K562 (cell line): ENCODE data around the gene AGPAT4. TPM values are rescaled to one million over a fixed set of nuclear protein-coding genes. Genes with fewer than 3 reads are reported as not detected.

Source experiments
- ATAC-seq: fragments of 200-7000 bp; cut with Tn5 transposase; 3 replicates; pipeline ENCODE4 v1.9.1; 2020; ENCODE audit warnings: moderate library complexity
- BruUV-seq: library from RNA; stranded (reverse); fragments of 400-500 nt; replicated peaks from 2 replicates; lab custom pipeline; 2021; lab: Mats Ljungman, UMichigan
- CTCF ChIA-PET: fragments of 300-600 bp; formaldehyde crosslinking; extraction: SDS; loops from one replicate; lab custom pipeline; 2021; ENCODE audit warnings: low intra/inter-chr PET ratio; lab: Yijun Ruan, JAX
- POLR2A ChIA-PET: fragments of 300-600, 350-650 bp; sonication (Branson Sonifier 250); formaldehyde crosslinking; extraction: SDS; loops from one replicate; lab custom pipeline; 2021; ENCODE audit warnings: antibody characterized with exemption, inconsistent platforms; lab: Yijun Ruan, JAX
- DNase-seq, 4 experiments: peaks; one replicate each; pipeline versions ENCODE4 v3.0.0 to v3.0.0-alpha.2; 2011 to 2018; ENCODE audit warnings: low spot score in 3 of 4, mixed read lengths in 3 of 4; ENCODE audit errors: extremely low read depth in 1 of 4
- FAIRE-seq: peaks from 2 replicates; lab custom pipeline; 2011; peaks lifted over from hg19 to GRCh38; lab: Jason Lieb, UNC
- H2AFZ ChIP-seq: 2 replicates; pipeline ENCODE4 v1.6.0; 2011; ENCODE audit warnings: low read depth, low read length, control low read depth, inconsistent platforms
- H3K27ac ChIP-seq: fragments of 200-600 bp; 3 replicates; pipeline ENCODE4 v1.8.0; 2011; ENCODE audit warnings: low read depth, mild to moderate bottlenecking, control low read depth, inconsistent platforms, low read length, moderate library complexity, mixed read lengths; ENCODE audit errors: extremely low read depth
- H3K27me3 ChIP-seq, 2 experiments: fragments of 300-600 bp in 1 of 2; 2 replicates in 1 of 2; 3 replicates in 1 of 2; pipeline versions ENCODE4 v1.6.0 to v1.8.0; 2011; ENCODE audit warnings: inconsistent platforms in 2 of 2, low read length in 2 of 2, mild to moderate bottlenecking in 1 of 2, mixed read lengths in 1 of 2, moderate library complexity in 1 of 2; ENCODE audit not compliant: control insufficient read depth in 2 of 2, insufficient read depth in 2 of 2
- H3K36me3 ChIP-seq: fragments of 300-600 bp; 3 replicates; pipeline ENCODE4 v1.8.0; 2011; ENCODE audit warnings: mild to moderate bottlenecking, low read length, inconsistent platforms; ENCODE audit not compliant: control insufficient read depth, insufficient read depth
- H3K4me1 ChIP-seq, 2 experiments: fragments of 200-600 bp in 1 of 2; replicated peaks in 1 of 2; 2 replicates in 1 of 2; 3 replicates in 1 of 2; pipeline versions ENCODE4 v1.5.1 to v1.8.0; 2011; ENCODE audit warnings: inconsistent platforms in 2 of 2, low read length in 2 of 2, mild to moderate bottlenecking in 1 of 2, mixed read lengths in 1 of 2, moderate library complexity in 1 of 2; ENCODE audit not compliant: control insufficient read depth in 2 of 2, insufficient read depth in 2 of 2
- H3K4me2 ChIP-seq: 2 replicates; pipeline ENCODE4 v1.6.1; 2011; ENCODE audit warnings: low read length, control low read depth, inconsistent platforms, mixed read lengths; ENCODE audit not compliant: insufficient read depth
- H3K4me3 ChIP-seq: fragments of 200-600 bp; sonication (generic), shearing (Covaris generic); 2 replicates; pipeline ENCODE4 v1.5.1; 2016; ENCODE audit warnings: control low read depth, inconsistent platforms
- H3K79me2 ChIP-seq: fragments of 200-600 bp; 3 replicates; pipeline ENCODE4 v1.8.0; 2011; ENCODE audit warnings: low read length, inconsistent platforms; ENCODE audit not compliant: control insufficient read depth, insufficient read depth
- H3K9ac ChIP-seq, 2 experiments: 2 replicates each; pipeline versions ENCODE4 v1.6.0 to v1.6.1; 2011; ENCODE audit warnings: low read depth in 2 of 2, low read length in 2 of 2, control low read depth in 1 of 2, inconsistent platforms in 1 of 2, mild to moderate bottlenecking in 1 of 2, mixed read lengths in 1 of 2; ENCODE audit not compliant: insufficient read depth in 1 of 2
- H3K9me1 ChIP-seq: one replicate; pipeline ENCODE4 v1.6.0; 2011; ENCODE audit warnings: inconsistent platforms, mild to moderate bottlenecking, low read length, moderate library complexity; ENCODE audit not compliant: control insufficient read depth, insufficient read depth
- H3K9me3 ChIP-seq: replicated peaks from 2 replicates; pipeline ENCODE4 v1.5.1; 2011; ENCODE audit warnings: low read depth, low read length, inconsistent platforms; ENCODE audit not compliant: control insufficient read depth, insufficient read depth
- H4K20me1 ChIP-seq: replicated peaks from 2 replicates; pipeline ENCODE4 v1.6.1; 2011; ENCODE audit warnings: low read length, inconsistent platforms, mixed read lengths; ENCODE audit not compliant: control insufficient read depth, insufficient read depth
- C11orf30 ChIP-seq: fragments of 450-650 bp; IDR thresholded peaks from 2 replicates; pipeline ENCODE4 v1.6.1; 2016; ENCODE audit warnings: low read depth, mild to moderate bottlenecking
- CBX1 ChIP-seq: sonication (generic); IDR thresholded peaks from 2 replicates; pipeline ENCODE4 v1.6.1; 2016; ENCODE audit warnings: antibody characterized with exemption, low read depth, mild to moderate bottlenecking
- HDGF ChIP-seq: fragments of 450-650 bp; IDR thresholded peaks from 2 replicates; pipeline ENCODE4 v1.6.1; 2016
- HLTF ChIP-seq: fragments of 450-650 bp; IDR thresholded peaks from 2 replicates; pipeline ENCODE4 v1.6.1; 2016
- MAFG ChIP-seq: fragments of 450-650 bp; conservative IDR thresholded peaks from 2 replicates; pipeline ENCODE4 v1.6.1; 2016; ENCODE audit warnings: missing genetic modification characterization, missing compliant biosample characterization
- NR3C1 ChIP-seq: sonication (generic); formaldehyde crosslinking; IDR thresholded peaks from 2 replicates; pipeline ENCODE4 v1.8.1; 2022; ENCODE audit warnings: missing genetic modification reagents
- THRB ChIP-seq: fragments of 450-650 bp; formaldehyde crosslinking; conservative IDR thresholded peaks from 2 replicates; pipeline ENCODE4 v1.4.0; 2022; ENCODE audit warnings: mild to moderate bottlenecking, missing genetic modification characterization
- ZNF316 ChIP-seq: fragments of 450-650 bp; IDR thresholded peaks from 2 replicates; pipeline ENCODE4 v1.6.1; 2016
- ZNF609 ChIP-seq: sonication (generic); formaldehyde crosslinking; IDR thresholded peaks from 2 replicates; pipeline ENCODE4 v1.8.1; 2023; ENCODE audit warnings: missing genetic modification reagents, mild to moderate bottlenecking, borderline replicate concordance
- WGBS: fragments of 100-300 bp; shearing (Covaris generic); methylation state at CpG from one replicate; pipeline ENCODE4 v1.1.6; 2016; ENCODE audit warnings: low coverage, mixed read lengths; ENCODE audit not compliant: insufficient coverage; ENCODE audit errors: missing lambda C conversion rate; 5-methylcytosine and 5-hydroxymethylcytosine counted together
- in situ Hi-C: fragments of 300-500 bp; cut with MboI; formaldehyde crosslinking; loops from 4 replicates; pipeline ENCODE4 v1.15.0; 2018; ENCODE audit warnings: inconsistent platforms, mixed read lengths
- intact Hi-C: fragments of 100-400 bp; cut with micrococcal nuclease; formaldehyde crosslinking; loops from 2 replicates; pipeline ENCODE4 v1.14.2; 2022
- polyA plus RNA-seq, 8 experiments: library from polyadenylated mRNA; depleted of rRNA in 4 of 8; stranded (reverse) in 5 of 8; unstranded in 3 of 8; fragments of >200 nt; fragmentation: Nextera tagmentation in 2 of 8; fragmentation: Illumina TruSeq in 1 of 8; extraction: Ambion mirVana in 2 of 8; extraction: Trizol in 1 of 8; gene quantifications; 2 replicates each; pipeline versions ENCODE4 v1.2.1 to v1.2.3, GENCODE V29; 2011 to 2014; ENCODE audit warnings: inconsistent platforms in 1 of 8, missing spikeins in 1 of 8
- total RNA-seq, 7 experiments: library from RNA; depleted of rRNA in 6 of 7; stranded (reverse); fragments of >200 nt in 6 of 7; fragmentation: Illumina TruSeq in 2 of 7; extraction: Trizol in 2 of 7; gene quantifications; 2 replicates each; pipeline versions ENCODE4 v1.2.1 to v1.2.3, GENCODE V29; 2011 to 2021; ENCODE audit warnings: low replicate concordance in 1 of 7
- TF ChIP-seq, protein P1 (sequence below), 2 experiments: IDR thresholded peaks; 2 replicates each; pipeline ENCODE4 v1.6.1; 2011; ENCODE audit warnings: borderline replicate concordance in 1 of 2, control low read depth in 1 of 2, low read depth in 1 of 2, low read length in 1 of 2, mild to moderate bottlenecking in 1 of 2, mixed read lengths in 1 of 2, moderate library complexity in 1 of 2; ENCODE audit not compliant: insufficient read depth in 1 of 2, insufficient read length in 1 of 2, poor library complexity in 1 of 2, severe bottlenecking in 1 of 2; ENCODE audit errors: extremely low read depth in 1 of 2

AGPAT4 gene
- total and polyA plus RNA-seq, 9 of the 15 experiments (the other 6 are each of a cell fraction or from before 2014, with no cell fraction given) = 2.2 to 15.0 (median 5.7) TPM

- Histone ChIP-seq H3K36me3 (peaks cover 34% of the 10 kb centered on the region), H4K20me1 (no peaks in the 10 kb centered on the region), H3K27me3 (no peaks in the 10 kb centered on the region), H3K4me3 (no peak overlapping the region), H3K4me1 (no peaks in the 10 kb centered on the region), H3K27ac (no peak overlapping the region), H2AFZ (no peak overlapping the region), H3K9me1 (no peaks in the 10 kb centered on the region), H3K79me2 (no peaks in the 10 kb centered on the region), H3K9ac (no peak overlapping the region; a peak in 1 of 4 replicates), H3K9me3 (peaks cover 3% of the 10 kb centered on the region; the same call in 1 of the 2 replicates), H3K4me2 (no peak overlapping the region)
- ChIA-PET CTCF (no interaction called here), POLR2A (interaction anchor here (0.5 to 1.4 kb wide), 4 partner anchors 13 to 128 kb away, joined by 3 to 5 read pairs (median 3); no protein-coding TSS in a partner anchor)
- TF ChIP-seq C11orf30 (peak; percentile 69), ZNF316 (peak; percentile 85), CBX1 (no peak), ZNF609 (CRISPR knock-in tag) (no peak), HLTF (no peak), NR3C1 (CRISPR knock-in tag) (no peak), MAFG (tag) (peak; percentile 38; the same call in 1 of the 2 replicates), THRB (CRISPR knock-in tag) (no peak), HDGF (no peak)
- TF ChIP-seq, protein P1, sequence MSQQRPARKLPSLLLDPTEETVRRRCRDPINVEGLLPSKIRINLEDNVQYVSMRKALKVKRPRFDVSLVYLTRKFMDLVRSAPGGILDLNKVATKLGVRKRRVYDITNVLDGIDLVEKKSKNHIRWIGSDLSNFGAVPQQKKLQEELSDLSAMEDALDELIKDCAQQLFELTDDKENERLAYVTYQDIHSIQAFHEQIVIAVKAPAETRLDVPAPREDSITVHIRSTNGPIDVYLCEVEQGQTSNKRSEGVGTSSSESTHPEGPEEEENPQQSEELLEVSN (IDR thresholded peaks at IDR 0.05; ENCODE audit: borderline replicate concordance in 1 of 2, extremely low read depth in 1 of 2, insufficient read depth in 1 of 2, insufficient read length in 1 of 2, low read depth in 1 of 2, low read length in 1 of 2, poor library complexity in 1 of 2, severe bottlenecking in 1 of 2) = no peak
- ATAC-seq (no peak), DNase-seq (no peak), FAIRE-seq (no peak)
- WGBS = 95% methylated on average over 7 of the region's 7 CpGs
- intact Hi-C loops = no loop called here
- in situ Hi-C loops = no loop called here
- no TSS peak for BruUV-seq
Observed at GRCh38 chr6:161127071-161127740, 146.7 kb downstream of the AGPAT4 start.
